Fibroblast of lung (primary cell): Measurements from ENCODE around the gene TRIM14.

Experiments
- EZH2 ChIP-seq: IDR thresholded peaks from 2 replicates; pipeline ENCODE4 v1.5.1; 2012; ENCODE audit warnings: low read length, control low read depth, mild to moderate bottlenecking; ENCODE audit errors: missing control alignments
- TF ChIP-seq, protein P1 (sequence below), 2 donors: IDR thresholded peaks in 1 of 2; conservative IDR thresholded peaks in 1 of 2; 1 replicate in 1 of 2; 2 replicates in 1 of 2; pipeline ENCODE4 v1.5.1; 2011 to 2012; ENCODE audit warnings: low read length in 2 of 2, control low read depth in 1 of 2, inconsistent platforms in 1 of 2, low read depth in 1 of 2, mild to moderate bottlenecking in 1 of 2

- TF ChIP-seq, protein P1, sequence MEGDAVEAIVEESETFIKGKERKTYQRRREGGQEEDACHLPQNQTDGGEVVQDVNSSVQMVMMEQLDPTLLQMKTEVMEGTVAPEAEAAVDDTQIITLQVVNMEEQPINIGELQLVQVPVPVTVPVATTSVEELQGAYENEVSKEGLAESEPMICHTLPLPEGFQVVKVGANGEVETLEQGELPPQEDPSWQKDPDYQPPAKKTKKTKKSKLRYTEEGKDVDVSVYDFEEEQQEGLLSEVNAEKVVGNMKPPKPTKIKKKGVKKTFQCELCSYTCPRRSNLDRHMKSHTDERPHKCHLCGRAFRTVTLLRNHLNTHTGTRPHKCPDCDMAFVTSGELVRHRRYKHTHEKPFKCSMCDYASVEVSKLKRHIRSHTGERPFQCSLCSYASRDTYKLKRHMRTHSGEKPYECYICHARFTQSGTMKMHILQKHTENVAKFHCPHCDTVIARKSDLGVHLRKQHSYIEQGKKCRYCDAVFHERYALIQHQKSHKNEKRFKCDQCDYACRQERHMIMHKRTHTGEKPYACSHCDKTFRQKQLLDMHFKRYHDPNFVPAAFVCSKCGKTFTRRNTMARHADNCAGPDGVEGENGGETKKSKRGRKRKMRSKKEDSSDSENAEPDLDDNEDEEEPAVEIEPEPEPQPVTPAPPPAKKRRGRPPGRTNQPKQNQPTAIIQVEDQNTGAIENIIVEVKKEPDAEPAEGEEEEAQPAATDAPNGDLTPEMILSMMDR (conservative IDR thresholded peaks at IDR 0.05 in 1 of 2, IDR thresholded peaks at IDR 0.05 in 1 of 2; ENCODE audit: low read depth in 1 of 2, low read length in 2 of 2), result no peak
- no peak for TF ChIP-seq EZH2
Observed at GRCh38 chr9:98084396-98084795, 34.6 kb downstream of the TRIM14 start.
